GM21360 (cell line): ENCODE results near the gene SNAPC4.

Experiments
- ATAC-seq: cut with Tn5 transposase; IDR thresholded peaks from one replicate; pipeline ENCODE4 v1.9.1; 2021; ENCODE audit warnings: mild to moderate bottlenecking, moderate library complexity; ENCODE audit not compliant: unreplicated experiment

The SNAPC4 gene

DNA sequence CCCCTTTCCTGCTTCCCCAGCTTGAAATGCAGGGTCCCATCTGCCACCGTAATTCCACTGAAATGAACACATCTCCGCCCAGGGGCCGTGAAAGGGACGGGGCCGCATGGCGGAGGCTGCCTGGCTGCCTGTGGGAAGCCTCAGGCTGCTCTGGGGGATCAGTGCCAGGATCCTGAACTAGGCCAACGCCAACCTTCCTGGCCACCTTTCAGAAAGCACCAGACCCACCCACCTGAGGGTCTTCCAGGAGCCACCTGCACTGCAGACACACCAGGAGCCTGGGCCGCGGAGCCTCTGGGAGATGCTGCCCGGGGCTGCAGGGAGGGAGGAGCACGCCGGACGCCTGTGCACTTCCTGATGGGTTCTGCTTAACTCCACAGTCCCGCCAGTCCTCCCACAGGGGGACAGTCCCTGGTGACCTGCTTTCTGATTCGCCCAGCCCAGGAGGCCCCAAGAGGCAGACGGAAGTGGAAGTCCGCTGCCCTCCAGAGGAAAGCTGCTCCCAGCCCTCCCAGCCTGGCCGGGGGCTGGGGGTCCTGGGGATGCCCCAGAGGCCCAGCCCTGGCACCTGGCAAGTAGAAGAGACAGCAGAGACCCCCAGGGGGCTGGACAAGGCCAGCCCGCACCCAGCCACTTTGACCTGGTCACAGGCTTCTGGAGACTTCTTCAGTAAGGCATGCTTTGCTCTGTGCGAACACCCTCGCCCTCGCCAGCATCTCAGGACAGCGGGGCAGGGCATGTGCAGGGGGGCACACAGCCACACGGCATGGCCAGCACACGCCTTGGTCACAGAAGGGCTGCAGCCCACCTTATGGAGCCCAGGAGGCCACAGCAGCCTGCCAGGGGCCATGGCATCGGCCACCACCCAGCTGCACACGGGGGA lies 26.4 kb downstream of the SNAPC4 start, which contains the start of gene CARD9:
TSS of gene CARD9 (minus strand) at position 370 of the 883 bp plus-strand sequence. CDS start 1,591 bp downstream, outside the sequence.
- no peak for ATAC-seq

DNA sequence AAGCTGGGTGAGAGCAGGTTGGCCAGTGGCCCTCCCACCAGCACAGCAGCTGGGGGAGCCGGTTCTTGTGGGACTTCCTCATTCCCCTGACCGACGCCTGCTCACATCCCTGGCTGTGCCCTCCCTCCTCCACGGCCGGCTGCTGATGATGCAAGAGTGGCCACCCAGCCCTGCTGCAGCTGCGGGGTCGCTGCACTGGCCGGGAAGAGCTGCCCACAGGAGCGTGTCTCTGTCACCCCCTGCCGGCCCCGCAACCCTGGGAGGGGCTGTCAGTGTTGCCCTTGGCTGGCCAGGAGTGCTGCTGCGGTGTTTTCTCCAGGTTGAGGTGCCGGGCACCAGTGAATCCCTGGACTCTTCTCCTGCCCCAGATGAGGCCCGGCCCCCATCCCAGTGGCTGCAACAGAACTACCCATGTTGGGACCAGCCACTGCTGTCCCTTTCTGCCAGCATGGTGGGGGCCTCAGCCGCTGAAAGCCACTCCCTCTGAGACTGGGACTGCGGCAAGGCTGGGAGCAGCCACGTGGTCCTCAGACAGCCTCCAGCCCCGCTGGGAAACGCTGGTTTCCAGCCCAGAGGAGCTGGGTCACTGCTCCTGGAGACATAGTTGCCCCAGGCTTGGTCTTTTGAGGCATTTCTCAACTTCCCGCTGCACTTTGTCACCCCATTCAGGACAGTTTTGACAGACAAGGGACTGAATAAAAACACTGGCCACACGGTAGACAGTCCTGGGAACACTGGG lies 27.2 kb downstream of the SNAPC4 start:
- ATAC-seq: no peak

DNA sequence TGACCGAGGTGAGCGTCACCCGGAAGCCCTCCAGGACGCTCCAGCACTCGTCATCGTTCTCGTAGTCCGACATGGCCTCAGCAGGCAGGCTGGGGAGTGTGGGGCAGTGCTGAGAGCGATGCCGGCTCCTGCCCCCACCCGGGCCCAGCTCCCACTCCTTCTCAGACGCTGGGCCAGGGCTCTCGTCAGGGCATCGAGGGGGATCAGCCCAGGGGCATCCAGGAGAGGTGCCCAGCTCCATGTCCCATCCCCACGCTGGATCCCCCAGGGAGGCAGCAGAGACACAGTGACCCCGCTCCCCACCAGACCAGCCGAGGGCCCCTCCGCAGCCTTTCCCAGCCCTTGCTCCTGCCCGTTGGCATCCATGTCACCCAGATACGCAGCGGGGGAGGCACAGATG lies 28.0 kb downstream of the SNAPC4 start:
- no peak for ATAC-seq

DNA sequence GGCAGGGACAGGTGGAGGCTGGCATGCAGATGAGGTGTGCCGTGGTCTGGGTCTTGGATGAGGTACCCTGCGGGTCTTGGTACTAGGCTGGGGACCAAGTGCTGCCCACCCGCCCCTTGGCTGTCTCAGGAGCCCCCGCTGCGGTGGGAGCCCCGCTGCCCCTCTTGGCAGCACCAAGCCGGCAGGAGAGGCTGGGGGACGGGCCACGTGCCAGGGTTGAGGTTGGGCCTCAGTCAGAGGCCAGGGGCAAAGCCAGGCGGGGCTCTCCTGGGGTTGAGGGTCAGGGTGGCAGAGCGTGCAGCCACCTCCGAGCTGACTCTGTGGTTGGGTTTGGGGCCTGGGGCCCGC lies 28.5 kb downstream of the SNAPC4 start:
- ATAC-seq: no peak

DNA sequence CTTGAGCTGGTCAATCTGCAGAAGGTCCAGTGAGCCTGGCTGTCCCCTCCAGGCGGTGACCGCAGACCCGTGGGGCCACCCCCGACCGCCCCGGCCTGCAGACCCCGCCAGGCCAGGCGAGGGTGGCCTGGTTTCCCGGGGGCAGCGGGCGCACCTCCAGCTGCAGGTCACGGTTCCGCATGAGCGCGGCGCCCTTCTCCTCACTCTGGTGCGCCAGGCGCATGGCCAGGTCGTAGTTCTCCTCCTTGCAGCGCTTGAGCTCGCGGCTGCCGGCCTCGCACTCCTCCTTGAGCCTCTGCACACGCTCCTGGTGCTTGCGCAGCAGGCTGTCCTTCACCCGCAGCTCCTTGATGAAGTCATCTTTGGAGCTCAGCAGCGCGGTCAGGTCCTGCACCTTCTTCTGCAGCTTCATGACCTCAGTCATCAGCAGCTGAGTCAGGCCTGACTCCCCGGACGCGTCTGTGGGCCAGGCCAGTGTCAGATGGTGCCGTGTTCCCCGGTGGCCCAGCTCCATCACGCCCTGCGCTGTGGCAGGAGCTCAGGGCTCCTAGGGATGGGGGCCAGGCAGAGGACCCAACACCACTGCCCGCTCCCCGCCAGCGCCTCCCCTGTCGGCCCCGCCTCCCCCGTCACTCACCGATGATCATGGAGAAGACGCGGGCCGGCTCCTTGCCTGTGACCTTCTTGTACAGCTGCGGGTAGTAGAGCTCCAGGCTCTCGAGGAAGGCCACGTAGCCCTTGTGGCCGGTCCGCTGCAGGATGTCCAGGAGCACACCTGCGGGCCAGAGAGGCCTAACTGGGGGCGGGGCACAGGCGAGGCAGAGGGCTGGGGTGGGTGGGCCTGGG lies 29.1 kb downstream of the SNAPC4 start:
- no peak for ATAC-seq

DNA sequence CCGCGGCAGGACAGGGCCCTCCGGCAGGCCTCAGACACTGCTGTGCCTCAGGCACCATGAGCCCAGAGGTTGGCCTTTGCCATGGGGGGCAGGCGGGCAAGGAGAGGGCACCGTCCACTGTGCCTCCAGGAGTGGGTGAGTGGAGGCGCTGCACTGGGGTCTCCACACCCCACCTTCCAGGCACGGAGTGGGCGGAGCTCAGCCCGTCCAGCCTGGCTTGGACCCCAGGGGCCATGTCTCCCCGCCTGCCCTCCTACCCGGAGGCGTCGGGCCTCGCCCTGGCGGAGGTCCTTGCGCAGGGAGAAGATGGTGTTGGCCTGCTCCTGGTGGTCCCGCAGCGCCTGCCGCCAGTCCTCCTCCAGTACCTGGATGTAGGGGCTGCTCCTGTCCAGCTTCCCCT lies 29.9 kb downstream of the SNAPC4 start:
- ATAC-seq: no peak

DNA sequence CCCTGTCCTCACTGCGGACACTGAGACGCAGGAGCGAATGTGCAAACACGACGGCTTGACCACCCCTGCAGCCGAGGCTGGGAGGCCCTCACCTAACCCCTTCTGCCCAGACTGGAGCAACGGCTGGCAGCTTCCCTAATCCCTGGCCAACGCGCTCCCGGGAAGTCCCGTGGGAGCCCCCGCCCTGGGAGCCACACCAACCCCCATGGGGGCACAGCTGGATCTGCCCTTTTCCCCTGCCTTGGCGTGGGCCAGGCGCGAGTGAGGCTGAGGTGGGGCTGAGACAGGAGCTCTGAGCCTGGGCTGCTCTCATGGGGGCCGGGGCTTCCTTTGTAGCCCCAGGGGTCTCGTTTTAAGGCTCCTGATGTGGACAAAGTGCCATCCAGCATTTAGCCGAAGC lies 31.8 kb downstream of the SNAPC4 start:
- no peak for ATAC-seq

DNA sequence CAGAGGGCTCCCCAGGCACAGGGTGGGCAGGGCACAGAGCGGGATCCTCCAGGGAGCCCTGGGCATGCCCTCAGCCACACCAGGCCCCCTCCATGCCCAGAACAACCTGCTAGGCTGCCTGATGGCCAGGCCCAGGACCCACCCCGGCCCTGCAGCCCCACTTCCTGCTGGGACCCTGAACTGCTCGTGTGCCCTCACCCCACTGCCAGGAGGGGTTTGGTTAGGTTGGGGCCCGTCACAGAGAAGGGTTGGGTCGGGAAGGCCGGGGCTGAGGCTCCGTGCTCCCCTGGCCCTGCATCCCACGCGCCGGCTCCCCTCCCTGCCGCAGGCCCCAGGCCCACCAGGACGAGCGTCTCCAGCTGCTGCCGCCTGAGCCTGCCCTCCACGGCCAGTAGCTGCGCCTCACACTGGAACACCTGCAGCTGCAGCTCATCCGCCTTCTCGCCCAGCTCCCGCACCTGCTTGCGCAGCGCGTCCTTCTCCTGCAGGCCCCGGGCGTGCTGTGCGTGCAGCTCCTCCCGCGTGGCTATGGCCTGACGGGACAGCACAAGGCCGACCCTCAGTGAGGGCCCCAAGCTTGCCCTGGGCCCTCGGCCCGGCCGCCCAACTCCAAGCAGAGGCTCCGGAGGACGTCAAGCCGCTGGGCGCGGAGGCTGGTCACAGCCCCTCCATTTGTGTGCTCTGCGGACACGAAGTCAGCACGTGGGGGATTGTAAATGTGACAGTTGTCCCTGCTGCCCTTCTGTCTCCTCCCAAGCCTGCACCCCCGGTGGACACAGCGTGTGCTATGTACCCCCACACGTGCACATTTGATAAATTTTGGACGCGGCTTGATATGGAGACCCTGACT lies 32.4 kb downstream of the SNAPC4 start:
- ATAC-seq: no peak

DNA sequence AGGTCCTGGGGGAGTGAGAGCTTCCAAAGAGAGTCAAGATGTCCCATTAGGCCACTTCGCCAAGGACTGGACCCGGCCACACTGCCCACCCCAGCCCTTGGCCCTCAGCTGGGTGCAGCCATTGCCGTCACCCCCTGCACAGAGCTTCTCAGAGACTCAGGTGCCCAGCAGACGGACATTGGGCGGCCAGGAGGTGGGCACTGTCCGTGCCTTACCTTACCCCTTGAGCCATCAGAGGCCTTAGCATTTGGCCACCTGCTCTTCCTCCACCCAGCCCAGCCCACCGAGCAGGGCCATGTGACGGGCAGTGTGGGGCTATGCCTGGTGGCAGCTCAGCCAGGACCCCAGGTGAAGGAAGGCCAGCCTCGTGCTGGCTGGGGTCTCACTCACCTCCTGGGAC lies 33.1 kb downstream of the SNAPC4 start:
- no peak for ATAC-seq

DNA sequence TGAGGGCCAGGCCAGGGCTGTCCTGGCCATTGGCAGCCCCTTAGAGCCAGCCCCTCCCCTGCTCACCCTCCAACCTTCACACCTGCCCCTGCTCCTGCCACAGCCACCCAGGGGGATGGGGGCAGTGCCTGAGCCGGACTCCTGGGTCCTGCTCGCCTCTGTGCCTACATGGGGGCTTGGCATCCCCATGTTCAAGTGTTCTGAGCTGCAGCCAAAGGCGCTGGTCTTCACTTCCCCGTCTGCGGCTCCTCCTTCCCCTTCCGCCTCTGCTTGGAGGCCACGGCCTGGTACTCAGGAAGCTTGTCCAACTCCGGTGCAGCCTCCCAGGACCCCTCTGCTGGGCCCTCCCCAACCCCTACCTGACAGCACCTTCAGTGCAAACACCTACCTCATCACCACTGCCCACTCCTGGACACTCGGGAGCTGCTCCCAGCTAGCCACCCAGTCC lies 34.2 kb downstream of the SNAPC4 start:
- ATAC-seq: no peak

DNA sequence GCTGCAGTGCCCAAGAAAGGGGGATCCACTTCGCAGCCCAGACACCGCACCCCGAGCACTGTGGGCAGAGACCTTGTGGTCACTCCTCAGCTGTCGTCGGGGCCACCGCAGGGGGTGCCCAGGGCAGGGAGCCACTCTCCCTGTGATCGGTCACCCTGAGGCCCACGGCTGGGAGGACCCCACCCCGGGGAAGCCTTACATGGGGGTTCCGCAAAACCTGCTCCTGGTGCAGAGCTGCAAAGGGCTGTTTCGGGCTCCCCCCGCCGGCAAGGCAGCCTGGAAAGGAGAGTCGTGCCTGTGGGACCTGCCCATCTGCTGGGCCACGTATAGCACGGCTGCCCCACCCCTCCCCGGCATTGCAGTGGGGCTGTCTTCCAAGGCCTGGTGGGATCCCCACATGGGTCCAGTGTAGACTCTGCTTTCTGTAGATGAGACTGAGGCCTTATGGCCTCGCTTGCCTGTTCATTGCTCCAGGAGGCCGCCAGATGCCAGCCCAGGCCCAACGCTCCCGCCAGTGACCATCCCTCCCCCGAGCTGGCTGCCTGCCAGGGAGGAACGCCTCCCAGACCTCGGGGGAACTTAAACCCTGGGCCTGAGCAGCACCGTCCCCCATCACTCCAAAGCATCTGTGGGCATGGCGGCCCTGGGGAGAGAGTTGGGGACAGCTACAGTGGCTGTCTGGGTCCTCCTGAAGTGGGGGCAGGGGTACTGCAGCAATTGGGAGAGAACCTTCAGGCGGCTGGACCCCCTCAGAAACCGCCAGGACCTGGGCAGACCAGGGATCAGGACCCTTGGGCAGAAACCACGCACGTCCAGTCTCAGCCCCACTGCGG lies 34.8 kb downstream of the SNAPC4 start:
- no peak for ATAC-seq

DNA sequence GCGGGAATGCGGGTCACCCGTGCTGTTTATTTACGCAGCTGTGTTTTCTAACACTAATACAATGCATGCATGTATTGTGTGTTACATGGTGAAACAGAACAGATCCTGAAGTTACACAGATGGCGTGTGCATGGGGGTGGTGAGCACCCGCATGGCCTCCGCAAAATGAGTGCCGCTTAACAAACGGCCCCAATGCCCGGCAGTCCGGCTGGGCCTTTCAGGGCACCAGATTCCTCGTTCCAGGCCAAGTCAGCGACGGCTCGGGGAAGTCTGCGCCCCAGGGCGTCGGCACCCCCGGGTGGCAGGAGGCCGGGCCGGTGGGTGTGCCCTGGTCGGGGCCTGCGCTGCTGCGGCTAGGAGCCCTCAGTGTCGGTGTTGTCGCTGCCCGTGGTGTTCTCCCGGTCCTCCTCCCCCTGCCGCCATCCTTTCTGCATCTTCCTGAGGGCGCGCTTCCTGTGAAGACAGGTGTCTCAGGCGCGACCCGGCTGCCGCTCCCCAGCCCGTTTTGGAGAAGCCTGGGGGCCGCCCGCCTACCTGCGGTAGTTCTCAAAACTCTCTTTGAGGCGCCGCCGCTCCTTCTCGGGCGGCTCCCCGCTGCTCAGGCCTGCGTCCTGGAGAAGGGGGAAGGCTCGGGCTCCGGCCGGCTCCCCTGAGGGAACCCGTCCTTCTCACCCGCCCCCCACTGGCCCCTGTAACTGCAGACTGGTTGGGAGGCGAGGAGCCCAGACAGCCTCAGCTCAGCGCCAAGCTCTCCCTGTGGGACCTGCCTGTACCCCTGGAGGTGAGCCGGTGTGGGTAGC lies 35.8 kb downstream of the SNAPC4 start:
- no peak for ATAC-seq

DNA sequence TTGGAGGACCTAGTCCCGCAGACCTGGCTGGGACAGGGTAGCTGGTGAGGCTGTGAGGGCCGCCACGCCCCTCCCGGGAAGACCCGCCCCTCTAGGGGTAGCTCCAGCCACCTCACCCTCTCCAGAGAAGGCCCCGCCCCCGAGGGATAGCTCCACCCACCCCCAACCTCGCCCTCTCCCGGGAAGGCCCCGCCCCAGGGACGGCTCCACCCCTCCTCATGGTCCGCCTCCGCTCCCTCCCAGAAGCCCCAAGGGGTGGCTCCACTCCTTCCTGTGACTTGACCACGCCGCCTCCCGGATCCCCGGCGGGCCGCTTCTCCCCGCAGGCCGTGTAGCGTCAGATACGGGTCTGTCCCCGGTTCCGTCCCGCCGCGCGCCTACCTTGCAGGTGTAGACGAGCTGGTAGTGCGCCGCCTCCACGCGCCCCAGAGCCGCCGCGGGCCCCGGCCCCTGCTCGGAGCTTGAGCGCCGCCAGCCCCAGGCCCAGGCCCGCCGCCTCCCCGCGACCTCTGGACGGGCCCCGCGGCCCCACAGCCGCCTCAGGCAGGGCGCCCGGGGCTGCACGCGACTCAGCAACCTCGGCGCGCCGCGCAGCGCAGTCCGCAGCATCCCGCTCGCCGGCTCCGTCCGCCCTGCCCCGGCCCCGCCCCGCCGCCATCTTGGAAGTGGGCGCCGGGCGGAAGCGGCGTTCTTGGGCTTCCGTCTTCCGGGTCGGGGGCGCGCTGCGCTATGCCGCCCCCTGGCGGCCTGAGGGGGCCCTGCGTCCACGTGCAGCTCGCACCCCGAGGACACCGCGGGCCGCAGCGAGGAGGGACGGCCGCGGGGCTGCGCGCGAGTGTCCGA lies 36.6 kb downstream of the SNAPC4 start, which contains the start of gene DNLZ:
TSS of gene DNLZ (minus strand) at position 639 of the 843 bp plus-strand sequence. CDS start at position 609, 30 bp downstream.
- peak; percentile 64 for ATAC-seq

DNA sequence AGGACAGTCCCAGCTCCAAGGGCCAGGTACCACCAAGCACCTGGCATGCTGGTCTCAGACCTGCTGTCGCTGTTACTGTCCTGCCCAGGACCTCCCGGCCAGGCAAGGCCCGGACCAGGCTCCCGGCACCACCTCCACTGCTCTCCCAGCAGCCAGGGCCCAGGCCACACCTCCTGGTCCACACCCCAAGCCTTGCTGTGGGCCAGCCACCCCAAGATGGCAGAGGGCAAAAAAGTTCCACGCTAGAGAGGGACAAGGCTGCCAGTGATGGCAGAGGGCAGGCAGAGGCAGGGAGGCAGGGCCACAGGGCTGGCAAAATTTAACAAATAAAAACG lies 37.6 kb downstream of the SNAPC4 start:
- ATAC-seq: no peak

DNA sequence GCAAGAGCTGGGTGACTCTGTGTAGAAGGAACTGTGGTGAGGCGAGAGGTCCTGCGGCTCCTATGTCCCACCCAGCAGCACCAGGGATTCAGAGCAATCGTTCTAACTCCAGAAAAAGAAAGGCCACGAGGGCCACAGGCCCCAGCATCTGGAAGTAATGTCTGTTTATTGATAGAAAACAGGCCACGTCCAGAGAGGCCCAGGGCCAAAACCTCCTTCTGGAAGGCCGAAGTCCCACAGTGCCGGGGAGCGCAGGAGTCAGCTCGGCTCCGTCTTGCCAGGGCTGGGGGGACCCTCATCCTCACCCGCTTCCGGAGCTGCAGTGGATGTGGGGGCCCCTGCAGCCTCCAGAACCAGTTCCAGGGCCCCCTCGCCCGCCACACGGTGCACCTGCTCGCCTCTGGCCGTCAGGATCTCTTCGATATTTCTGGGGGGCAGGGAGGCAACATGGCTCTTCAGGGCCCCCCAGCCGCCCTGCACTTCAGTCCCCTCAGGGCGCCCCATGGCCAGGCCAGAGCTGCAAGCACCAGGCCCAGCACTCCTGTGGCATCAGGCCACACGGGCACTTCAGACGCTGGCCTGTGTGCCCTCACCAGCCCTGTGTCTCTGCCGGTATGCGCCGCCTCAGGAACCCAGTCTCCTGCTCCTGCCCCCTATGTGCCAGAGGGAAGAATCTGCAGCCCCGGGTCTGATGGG lies 38.1 kb downstream of the SNAPC4 start:
- ATAC-seq: no peak

DNA sequence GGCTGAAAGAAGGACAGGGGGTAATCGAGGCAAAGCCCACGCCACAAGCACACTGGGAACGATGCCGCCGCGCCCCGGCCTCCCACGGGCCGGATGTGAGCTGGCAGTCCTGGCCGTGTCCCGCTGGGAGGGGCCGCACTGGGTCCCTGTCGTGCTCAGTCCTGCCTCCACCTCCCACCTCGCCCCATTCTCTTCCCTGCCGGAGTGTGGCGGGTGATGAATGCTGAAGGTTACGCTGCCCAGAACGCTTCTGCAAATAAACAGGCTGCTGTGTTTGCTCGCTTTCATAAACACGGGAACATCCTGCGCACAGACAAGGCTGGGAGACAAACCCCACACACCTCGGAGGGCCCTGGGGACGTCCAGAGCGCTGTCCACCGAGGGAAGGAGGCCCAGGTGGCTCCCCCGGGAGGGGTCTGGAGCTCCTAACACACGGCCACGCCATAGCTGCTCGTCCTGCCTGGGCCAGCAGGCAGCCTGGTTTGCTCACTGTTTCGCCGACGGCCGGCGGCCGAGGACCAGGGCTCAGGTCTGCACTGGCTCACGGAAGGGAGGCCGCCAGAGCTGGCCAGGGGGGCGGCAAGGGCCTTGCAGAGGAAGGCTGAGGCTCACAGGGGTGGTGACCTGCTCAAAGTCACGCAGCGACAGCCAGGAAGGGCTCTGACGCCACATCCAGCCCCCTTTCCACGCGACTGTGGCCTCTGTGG lies 38.8 kb downstream of the SNAPC4 start:
- no peak for ATAC-seq
